OCI-LY1 (cell line): ENCODE measurements around the gene CHRM3.

ENCODE experiments used
- CTCF ChIP-seq: fragments of 200-600 bp; sonication (generic), shearing (Covaris generic); IDR thresholded peaks from 2 replicates; pipeline ENCODE4 v1.5.1; 2017; ENCODE audit warnings: mild to moderate bottlenecking, antibody characterized with exemption, low read length, moderate library complexity, mixed read lengths
- EZH2 ChIP-seq: fragments of 200-600 bp; sonication (generic), shearing (Covaris generic); IDR thresholded peaks from 2 replicates; pipeline ENCODE4 v1.8.0; 2017; ENCODE audit warnings: borderline replicate concordance, mixed run types, mild to moderate bottlenecking, antibody characterized with exemption, low read length, moderate library complexity, mixed read lengths

DNA sequence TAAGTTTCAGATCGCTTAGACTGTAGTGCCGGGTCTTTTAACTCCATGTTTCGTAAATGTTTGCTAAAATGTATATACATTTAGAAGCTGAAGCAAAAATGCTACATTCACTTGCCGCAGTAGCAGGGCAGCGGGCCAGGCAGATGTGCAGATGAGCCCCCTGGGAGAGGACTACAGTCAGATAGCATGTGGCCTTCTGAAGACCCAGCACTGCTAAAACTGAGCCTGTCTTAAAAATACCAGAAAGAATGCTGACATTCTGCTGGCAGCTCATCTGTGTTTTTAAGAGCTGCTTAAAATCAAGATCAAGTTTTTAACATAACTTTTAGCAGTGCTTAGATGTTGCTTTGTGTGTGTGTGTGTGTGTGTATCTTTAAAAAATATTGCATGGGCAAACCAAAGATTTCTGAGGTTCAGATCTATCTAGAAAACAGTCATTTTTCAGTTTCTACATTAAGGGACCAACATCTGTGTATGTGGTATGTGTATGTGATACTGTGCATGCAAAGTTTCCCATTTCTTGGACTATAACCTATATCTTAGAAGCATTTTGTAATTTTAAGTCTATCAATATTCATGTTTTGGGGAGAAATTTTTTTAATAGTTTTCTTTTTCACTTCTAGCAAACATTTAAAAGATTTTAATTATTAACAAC is 31.7 kb downstream of the CHRM3 start:
- TF ChIP-seq CTCF, result no peak
- no peak for TF ChIP-seq EZH2
